Activated T-helper 17 cell treated with anti-CD3 and anti-CD28 coated beads, Interleukin-2, amount 50 U/mL, for 72 hours (primary cell): ENCODE results near the gene RIPOR3. TPM values are rescaled to one million over a fixed set of nuclear protein-coding genes. Genes with fewer than 3 reads are reported as not detected.
A peak's percentile ranks its signal among the peaks of the same experiment; 100 is the strongest.
"Not testable (repeated sequence)": the region's sequence is repeated elsewhere in the genome, so short reads cannot be mapped to it uniquely, and the experiment has no call there.

Experiments
- ATAC-seq: fragments of 150-1000 bp; cut with Tn5 transposase; replicated peaks from 2 replicates; pipeline ENCODE4 v1.10.0; 2021; ENCODE audit warnings: mild to moderate bottlenecking, moderate library complexity
- H3K27ac Mint-ChIP-seq: one replicate; pipeline ENCODE4 v1.8.0; 2022; ENCODE audit warnings: mixed read lengths
- H3K27me3 Mint-ChIP-seq: one replicate; pipeline ENCODE4 v1.8.0; 2022; ENCODE audit warnings: mixed read lengths
- H3K36me3 Mint-ChIP-seq: one replicate; pipeline ENCODE4 v1.8.0; 2022; ENCODE audit warnings: low read depth, mild to moderate bottlenecking, mixed read lengths
- H3K4me1 Mint-ChIP-seq: one replicate; pipeline ENCODE4 v1.8.0; 2022; ENCODE audit warnings: mixed read lengths
- H3K4me3 Mint-ChIP-seq: one replicate; pipeline ENCODE4 v1.8.0; 2022; ENCODE audit warnings: mild to moderate bottlenecking, mixed read lengths
- H3K9me3 Mint-ChIP-seq: one replicate; pipeline ENCODE4 v1.8.0; 2022; ENCODE audit warnings: mixed read lengths
- total RNA-seq, 2 donors: library from RNA; stranded (reverse); gene quantifications; one replicate each; pipeline ENCODE4 v1.2.3, GENCODE V29; 2022

Gene RIPOR3
- total RNA-seq, 2 donors from 2014 or later = not detected

DNA sequence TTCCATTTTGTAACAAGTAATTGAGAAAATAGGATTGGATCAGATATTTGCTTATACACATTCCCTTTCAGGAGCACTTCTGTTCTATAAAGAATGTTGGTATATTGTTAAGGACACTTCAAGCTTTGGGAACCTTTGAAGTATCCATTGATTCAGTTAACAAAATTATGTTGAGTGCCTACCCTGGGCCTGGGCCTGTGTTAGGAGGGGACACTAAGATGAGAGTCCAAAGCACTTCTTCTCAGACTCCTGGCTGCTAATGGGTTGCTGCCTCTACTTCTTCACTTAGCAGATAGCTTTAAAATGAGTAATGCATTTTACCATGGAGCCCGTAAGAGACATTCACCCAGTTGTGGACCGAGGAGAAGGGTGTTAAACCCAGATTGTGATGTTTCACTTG lies 140.8 kb downstream of the RIPOR3 start:
- no peaks in the 10 kb centered on the region for H3K9me3 Mint-ChIP-seq
- no peaks in the 10 kb centered on the region for H3K27me3 Mint-ChIP-seq
- no peak for ATAC-seq
- no peak overlapping the region for H3K4me3 Mint-ChIP-seq
- peaks cover 46% of the 10 kb centered on the region for H3K4me1 Mint-ChIP-seq
- peaks cover 1% of the 10 kb centered on the region for H3K36me3 Mint-ChIP-seq
- peak overlapping the region; percentile 61 for H3K27ac Mint-ChIP-seq

DNA sequence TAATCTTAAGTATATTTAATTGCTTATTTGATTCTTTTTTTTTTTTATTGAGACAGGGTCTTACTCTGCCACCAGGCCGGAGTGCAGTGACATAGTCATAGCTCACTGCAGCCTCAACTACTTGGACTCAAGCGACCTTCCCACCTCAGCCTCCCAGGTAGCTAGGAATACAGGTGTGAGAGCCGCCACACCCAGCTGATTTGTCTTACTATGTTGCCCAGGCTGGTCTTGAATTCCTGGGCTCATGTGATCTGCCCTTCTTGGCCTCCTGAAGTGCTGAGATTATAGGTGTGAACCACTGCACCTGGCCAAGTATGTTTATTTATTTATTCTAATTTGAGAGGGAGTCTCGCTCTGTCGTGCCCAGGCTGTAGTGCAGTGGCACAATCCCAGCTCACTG lies 142.9 kb downstream of the RIPOR3 start:
- H3K4me3 Mint-ChIP-seq = no peak overlapping the region

DNA sequence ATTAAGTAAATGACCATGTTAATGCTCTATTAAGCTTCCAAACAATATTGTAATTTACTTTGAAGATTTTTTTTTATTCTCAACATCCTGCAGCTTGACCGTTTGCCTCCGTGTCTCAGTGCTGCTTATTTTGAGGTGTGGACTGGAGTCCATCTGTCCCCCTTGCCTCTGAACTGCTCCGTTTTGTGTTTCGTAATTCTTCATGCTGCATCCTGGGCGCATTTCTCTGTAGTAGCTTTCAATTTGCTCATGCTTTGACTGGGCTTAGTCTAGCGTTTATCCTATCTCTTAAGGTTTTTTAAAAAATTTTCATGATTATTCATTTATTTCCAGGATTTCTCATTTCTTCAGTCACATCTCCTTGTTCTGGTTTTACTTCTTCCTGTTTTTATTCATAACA lies 143.4 kb downstream of the RIPOR3 start:
- no peak overlapping the region for H3K4me3 Mint-ChIP-seq
- H3K9me3 Mint-ChIP-seq = no peaks in the 10 kb centered on the region
- peaks cover 61% of the 10 kb centered on the region for H3K4me1 Mint-ChIP-seq
- peak overlapping the region; percentile 93 for H3K27ac Mint-ChIP-seq
- ATAC-seq = peak; percentile 16
- H3K27me3 Mint-ChIP-seq = no peaks in the 10 kb centered on the region
- peaks cover 22% of the 10 kb centered on the region for H3K36me3 Mint-ChIP-seq

More for the DNA sequence above, 142.9 kb downstream of the RIPOR3 start:
- no peak for ATAC-seq
- H3K4me1 Mint-ChIP-seq = peaks cover 58% of the 10 kb centered on the region
- no peaks in the 10 kb centered on the region for H3K9me3 Mint-ChIP-seq
- H3K36me3 Mint-ChIP-seq = peaks cover 17% of the 10 kb centered on the region
- H3K27ac Mint-ChIP-seq = peak overlapping the region; percentile 93
- no peaks in the 10 kb centered on the region for H3K27me3 Mint-ChIP-seq

DNA sequence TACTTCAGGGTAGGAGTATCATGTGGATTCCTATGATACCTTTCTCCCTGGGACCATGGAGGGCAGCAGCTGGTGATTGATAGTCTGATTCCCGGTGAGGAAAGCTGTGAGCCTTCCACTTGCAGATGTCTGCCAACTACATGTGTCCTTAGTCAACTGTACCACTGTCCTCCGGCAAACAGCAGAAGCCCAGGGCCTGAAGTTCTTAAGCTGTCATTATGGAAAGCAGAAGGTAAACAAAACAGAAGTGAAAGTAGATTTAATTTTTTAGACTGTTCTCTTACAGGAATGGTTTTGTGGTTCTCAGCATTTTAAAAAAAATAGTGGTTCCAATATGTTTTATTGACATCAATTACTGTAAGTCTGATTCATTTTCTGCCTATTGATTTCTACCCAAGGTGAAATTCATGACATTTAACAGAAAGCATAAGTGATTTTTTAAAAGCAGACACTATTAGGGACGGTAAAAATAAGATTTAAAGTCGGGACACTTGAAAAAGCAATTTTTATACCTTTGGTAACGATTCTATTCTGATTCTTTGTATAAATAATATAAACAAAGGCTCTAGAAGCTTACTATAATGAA lies 144.5 kb downstream of the RIPOR3 start:
- Mint-ChIP-seq H3K4me1 (peaks cover 68% of the 10 kb centered on the region), H3K36me3 (peaks cover 33% of the 10 kb centered on the region)
- peak; percentile 68 for ATAC-seq

DNA sequence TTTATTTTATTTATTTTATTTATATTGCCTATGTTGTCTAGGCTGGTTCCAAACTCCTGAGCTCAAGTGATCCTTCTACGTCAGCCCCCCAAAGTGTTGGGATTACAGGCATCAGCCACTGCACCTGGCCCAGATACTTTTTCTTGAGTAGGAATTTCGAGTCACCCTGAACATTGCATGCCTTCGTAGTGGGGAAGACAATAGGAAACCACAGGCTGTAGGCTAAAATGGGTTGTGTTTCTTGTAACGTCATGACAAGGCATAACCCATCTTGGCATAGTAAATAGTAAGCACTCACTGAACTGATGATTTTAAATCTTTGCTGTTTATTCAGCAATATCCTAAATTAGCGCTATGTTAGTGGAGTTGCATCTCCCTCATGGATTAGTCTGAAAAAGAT lies 146.2 kb downstream of the RIPOR3 start:
- Mint-ChIP-seq H3K27me3 (no peaks in the 10 kb centered on the region), H3K4me1 (peaks cover 70% of the 10 kb centered on the region), H3K27ac (peak overlapping the region; percentile 93), H3K4me3 (no peak overlapping the region), H3K9me3 (no peaks in the 10 kb centered on the region), H3K36me3 (peaks cover 50% of the 10 kb centered on the region)
- ATAC-seq = no peak

More for the DNA sequence above, 144.5 kb downstream of the RIPOR3 start:
- no peaks in the 10 kb centered on the region for H3K9me3 Mint-ChIP-seq
- H3K27me3 Mint-ChIP-seq = no peaks in the 10 kb centered on the region
- no peak overlapping the region for H3K4me3 Mint-ChIP-seq
- H3K27ac Mint-ChIP-seq = peak overlapping the region; percentile 93

DNA sequence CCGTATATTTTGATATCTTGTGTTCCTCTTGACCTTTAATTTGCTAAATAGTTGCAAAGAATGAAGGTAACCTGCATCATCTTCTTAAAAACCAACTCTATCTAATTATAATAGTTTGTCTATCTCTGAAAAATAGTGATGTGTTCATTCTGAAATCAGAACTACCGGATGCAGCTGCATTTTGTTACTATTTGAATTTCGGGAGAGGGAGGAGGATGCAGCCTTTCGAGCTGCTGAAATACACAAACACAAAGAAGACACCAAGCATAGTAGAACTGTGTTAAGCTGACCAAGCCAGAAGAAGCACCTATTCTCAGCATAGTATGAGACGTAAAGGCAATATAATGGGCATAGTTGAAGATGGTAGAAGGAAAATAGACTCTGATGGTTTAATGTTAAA lies 148.0 kb downstream of the RIPOR3 start:
- no peak overlapping the region for H3K27ac Mint-ChIP-seq
- peaks cover 51% of the 10 kb centered on the region for H3K36me3 Mint-ChIP-seq
- no peaks in the 10 kb centered on the region for H3K27me3 Mint-ChIP-seq
- H3K4me3 Mint-ChIP-seq = peak overlapping the region; percentile 5
- H3K9me3 Mint-ChIP-seq = no peaks in the 10 kb centered on the region
- ATAC-seq = no peak
- peaks cover 60% of the 10 kb centered on the region for H3K4me1 Mint-ChIP-seq

DNA sequence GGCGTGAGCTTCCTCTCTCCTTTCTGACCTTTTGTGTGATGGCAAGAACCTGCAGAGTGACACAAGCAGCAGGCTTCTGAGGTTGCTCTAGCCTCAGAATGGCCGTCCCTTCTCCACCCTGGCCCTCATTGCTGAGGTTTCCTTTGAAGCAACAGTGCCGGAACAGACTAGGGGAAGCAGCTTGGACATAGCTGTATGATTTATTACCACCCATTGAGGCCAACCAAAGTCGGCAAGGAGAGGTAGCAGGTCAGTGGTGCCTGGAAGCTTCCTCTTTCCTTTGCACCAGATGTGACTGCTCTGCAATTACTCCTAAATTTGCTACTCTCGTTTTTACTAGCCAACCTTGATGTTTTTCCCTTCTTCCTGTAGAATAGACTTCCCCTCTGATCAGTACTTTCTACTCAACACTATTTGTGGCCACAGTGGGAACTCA lies 149.7 kb downstream of the RIPOR3 start:
- ATAC-seq = peak; percentile 55
- Mint-ChIP-seq H3K36me3 (peaks cover 64% of the 10 kb centered on the region), H3K4me1 (peaks cover 60% of the 10 kb centered on the region), H3K4me3 (peak overlapping the region; percentile 26), H3K27me3 (no peaks in the 10 kb centered on the region), H3K27ac (peak overlapping the region; percentile 2), H3K9me3 (no peaks in the 10 kb centered on the region)

DNA sequence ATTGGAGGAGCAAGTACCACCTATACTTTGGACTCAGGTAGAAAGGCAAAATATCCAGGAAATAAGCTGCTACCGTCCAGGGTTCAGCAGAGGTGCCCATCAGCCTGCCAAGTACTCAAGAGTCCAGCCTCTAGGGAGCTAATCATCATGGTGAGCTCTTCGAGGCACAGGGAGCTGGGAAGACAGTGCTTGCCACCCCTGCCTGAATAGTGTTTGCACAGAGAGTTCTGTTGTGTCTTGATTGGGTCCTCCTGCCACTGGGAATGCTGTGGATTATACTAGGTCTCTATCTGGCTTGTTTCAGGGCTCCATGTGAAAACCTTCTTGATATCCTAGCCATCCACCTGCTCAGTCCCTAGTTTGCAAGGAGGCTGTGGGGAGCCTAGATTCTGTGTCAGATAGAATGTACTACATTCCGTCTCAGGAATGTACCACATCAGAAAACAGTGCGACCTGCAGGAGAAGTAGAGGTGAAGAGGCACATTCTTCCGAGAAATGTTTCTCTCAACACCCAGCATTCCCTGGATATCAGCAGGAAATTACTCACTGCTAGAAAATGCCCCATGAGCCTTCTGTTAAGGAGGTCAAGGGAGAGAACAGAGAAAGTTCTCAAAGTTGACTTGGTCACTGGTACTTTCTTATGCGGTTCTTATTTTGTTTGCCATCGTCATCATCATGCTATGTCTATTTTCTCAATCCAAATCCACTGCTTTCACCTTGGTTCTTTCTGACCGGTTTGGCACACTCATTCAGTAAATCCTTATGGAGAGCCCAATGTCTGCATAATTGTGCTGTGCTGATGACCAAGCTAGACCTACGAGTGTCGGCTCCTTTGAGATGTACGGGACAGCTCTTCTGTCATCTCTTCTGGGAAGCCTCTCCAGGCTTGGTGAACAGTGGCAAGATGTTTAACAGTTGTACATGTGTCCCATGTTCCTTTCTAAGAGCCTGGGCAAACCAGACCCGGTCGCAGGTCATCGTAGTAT lies 150.4 kb downstream of the RIPOR3 start:
- no peaks in the 10 kb centered on the region for H3K27me3 Mint-ChIP-seq
- H3K9me3 Mint-ChIP-seq = no peaks in the 10 kb centered on the region
- H3K4me1 Mint-ChIP-seq = peaks cover 59% of the 10 kb centered on the region
- peaks cover 64% of the 10 kb centered on the region for H3K36me3 Mint-ChIP-seq
- peak overlapping the region; percentile 26 for H3K4me3 Mint-ChIP-seq
- H3K27ac Mint-ChIP-seq = peak overlapping the region; percentile 2
- peak; percentile 12 for ATAC-seq

DNA sequence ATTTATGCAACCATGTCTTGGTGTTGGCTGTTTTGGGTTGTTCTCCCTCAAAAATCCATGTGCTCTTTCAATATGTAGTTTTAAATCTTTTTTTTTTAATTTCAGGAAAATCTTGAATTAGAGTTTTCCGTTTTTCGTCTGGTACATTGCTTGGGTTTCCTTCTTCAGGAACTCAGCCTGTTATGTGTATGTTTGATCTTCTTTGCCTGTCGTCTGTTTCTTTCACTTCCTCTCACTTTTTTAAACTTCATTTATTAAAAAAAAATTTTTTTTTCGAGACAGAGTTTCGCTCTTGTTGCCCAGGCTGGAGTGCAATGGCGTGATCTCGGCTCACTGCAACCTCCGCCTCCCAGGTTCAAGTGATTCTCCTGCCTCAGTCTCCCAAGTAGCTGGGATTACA lies 151.5 kb downstream of the RIPOR3 start:
- H3K27me3 Mint-ChIP-seq, H3K27ac Mint-ChIP-seq, H3K9me3 Mint-ChIP-seq, ATAC-seq, H3K4me3 Mint-ChIP-seq: not testable (repeated sequence)
- H3K36me3 Mint-ChIP-seq = peaks cover 66% of the 10 kb centered on the region
- H3K4me1 Mint-ChIP-seq = peaks cover 60% of the 10 kb centered on the region

DNA sequence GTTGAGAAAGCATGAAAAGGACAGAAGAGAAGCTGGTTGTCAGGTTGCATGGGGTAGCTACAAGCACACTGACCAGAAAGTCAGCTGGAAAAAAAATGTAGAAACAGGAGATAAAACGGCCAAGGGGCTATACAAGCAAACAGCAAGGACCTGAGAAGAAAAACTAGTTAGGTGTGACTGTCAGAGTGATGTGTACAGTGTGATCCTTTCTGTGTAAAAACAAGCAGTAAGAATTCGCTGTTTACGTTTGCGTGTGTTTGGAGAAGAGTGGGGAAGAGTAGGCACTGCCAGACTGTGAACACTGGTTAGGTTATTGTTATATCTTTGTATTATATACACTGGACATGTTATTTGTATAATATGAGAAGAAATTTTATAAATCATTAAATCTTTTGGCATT lies 153.1 kb downstream of the RIPOR3 start:
- peak overlapping the region; percentile 21 for H3K4me3 Mint-ChIP-seq
- ATAC-seq = no peak
- H3K27ac Mint-ChIP-seq = peak overlapping the region; percentile 24
- peaks cover 56% of the 10 kb centered on the region for H3K4me1 Mint-ChIP-seq
- no peaks in the 10 kb centered on the region for H3K27me3 Mint-ChIP-seq
- H3K9me3 Mint-ChIP-seq = no peaks in the 10 kb centered on the region
- H3K36me3 Mint-ChIP-seq = peaks cover 68% of the 10 kb centered on the region

DNA sequence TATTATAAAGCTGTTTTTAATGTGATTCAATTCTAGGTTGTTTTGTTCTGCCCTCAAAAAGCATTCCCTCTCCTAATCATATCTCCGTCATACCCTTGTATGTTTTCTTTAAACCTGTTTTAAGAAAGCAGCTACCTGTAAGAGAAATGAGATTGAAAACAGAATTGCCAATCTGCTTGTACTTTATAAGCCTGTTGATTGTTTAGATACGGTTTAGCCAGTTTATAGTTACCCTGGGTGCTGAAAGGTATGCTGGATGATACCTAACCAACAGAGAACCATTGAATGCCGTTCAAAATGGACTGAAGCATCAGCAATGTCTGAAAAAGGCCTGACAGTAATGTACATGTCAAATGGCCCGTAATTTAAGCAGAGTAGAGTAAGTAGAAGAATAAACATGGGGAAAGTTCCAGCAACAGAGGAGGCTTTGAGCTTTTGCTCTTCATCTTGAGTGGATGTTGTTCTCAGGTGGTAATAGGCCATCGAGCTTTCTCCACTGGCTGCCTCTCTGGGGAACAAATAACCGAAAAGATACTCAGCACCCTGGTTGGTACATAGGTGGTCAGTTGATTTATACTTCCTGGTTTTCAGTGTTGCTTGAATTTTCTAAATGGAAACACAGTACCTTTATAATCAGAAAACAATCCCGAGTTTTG lies 153.7 kb downstream of the RIPOR3 start:
- ATAC-seq = no peak
- Mint-ChIP-seq H3K4me3 (peak overlapping the region; percentile 21), H3K36me3 (peaks cover 66% of the 10 kb centered on the region), H3K9me3 (no peaks in the 10 kb centered on the region), H3K27ac (peak overlapping the region; percentile 24), H3K4me1 (peaks cover 58% of the 10 kb centered on the region), H3K27me3 (no peaks in the 10 kb centered on the region)

DNA sequence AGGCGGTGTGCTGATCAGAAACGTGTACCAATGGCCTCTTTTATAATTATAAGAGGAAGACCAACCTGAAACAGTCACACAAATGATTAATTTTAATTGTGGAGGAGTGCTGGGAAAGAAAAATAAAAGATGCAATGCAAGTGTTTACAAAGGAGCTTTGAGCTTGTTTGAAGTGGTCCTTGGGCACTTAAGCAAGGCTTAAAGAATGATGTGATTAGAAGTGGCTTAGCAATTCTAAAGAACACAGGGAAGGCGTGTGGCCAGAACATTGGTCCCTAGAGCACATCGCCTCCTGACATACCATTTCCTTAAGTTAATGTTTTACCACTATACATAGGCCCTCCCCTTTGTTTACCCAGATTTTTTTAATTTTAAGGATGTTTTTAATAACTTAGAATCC lies 155.0 kb downstream of the RIPOR3 start:
- Mint-ChIP-seq H3K27ac (no peak overlapping the region), H3K36me3 (peaks cover 63% of the 10 kb centered on the region), H3K9me3 (no peaks in the 10 kb centered on the region), H3K4me3 (no peak overlapping the region), H3K4me1 (peaks cover 55% of the 10 kb centered on the region), H3K27me3 (no peaks in the 10 kb centered on the region)
- ATAC-seq = no peak
